K562 (cell line): Measurements from ENCODE around the gene ATP9A.

Experiments
- BHLHE40 ChIP-seq: IDR thresholded peaks from 2 replicates; pipeline ENCODE4 v1.6.1; 2011; ENCODE audit warnings: low read length, improper control_type of control experiment
- EZH2 ChIP-seq: IDR thresholded peaks from 2 replicates; pipeline ENCODE4 v1.6.1; 2012; ENCODE audit warnings: low read depth, mild to moderate bottlenecking, inconsistent platforms, low read length, borderline replicate concordance
- FOS ChIP-seq: IDR thresholded peaks from 3 replicates; pipeline ENCODE4 v1.6.1; 2011; ENCODE audit not compliant: insufficient read length; ENCODE audit errors: extremely low read depth
- FOXA3 ChIP-seq, 2 experiments: fragments of 450-650 bp in 1 of 2; sonication (generic) in 1 of 2; formaldehyde crosslinking; IDR thresholded peaks in 1 of 2; conservative IDR thresholded peaks in 1 of 2; 2 replicates each; pipeline versions ENCODE4 v1.4.0 to v1.8.0; 2020 to 2022; ENCODE audit warnings: mild to moderate bottlenecking in 2 of 2, missing genetic modification reagents in 1 of 2
- MIER1 ChIP-seq: fragments of 450-650 bp; IDR thresholded peaks from 2 replicates; pipeline ENCODE4 v1.6.1; 2016; ENCODE audit warnings: antibody characterized with exemption, mild to moderate bottlenecking, low read depth
- NONO ChIP-seq, 2 experiments: fragments of 200-400 bp in 1 of 2; fragments of 450-650 bp in 1 of 2; formaldehyde crosslinking in 1 of 2; IDR thresholded peaks; 2 replicates each; pipeline ENCODE4 v1.6.1; 2017; ENCODE audit warnings: low read depth in 2 of 2, mild to moderate bottlenecking in 2 of 2, moderate library complexity in 2 of 2, low read length in 1 of 2
- PHF21A ChIP-seq: fragments of 450-650 bp; IDR thresholded peaks from 2 replicates; pipeline ENCODE4 v1.6.1; 2017; ENCODE audit warnings: low read depth, borderline replicate concordance
- POLR2A ChIP-seq: fragments of 450-650 bp; conservative IDR thresholded peaks from 2 replicates; pipeline ENCODE4 v1.6.1; 2016
- SAFB2 ChIP-seq: fragments of 200-400 bp; formaldehyde crosslinking; IDR thresholded peaks from 2 replicates; pipeline ENCODE4 v1.6.1; 2018; ENCODE audit warnings: borderline replicate concordance, low read length, low read depth, moderate library complexity; ENCODE audit not compliant: severe bottlenecking
- SIRT6 ChIP-seq: IDR thresholded peaks from one replicate; pipeline ENCODE4 v1.6.1; 2012; ENCODE audit warnings: low read depth, mild to moderate bottlenecking, control low read depth, inconsistent platforms, low read length, moderate library complexity
- ZNF24 ChIP-seq: fragments of 450-650 bp; IDR thresholded peaks from 2 replicates; pipeline ENCODE4 v1.6.1; 2016
- TF ChIP-seq, protein P1 (sequence below): sonication (generic); formaldehyde crosslinking; IDR thresholded peaks from 2 replicates; pipeline ENCODE4 v1.8.1; 2023; ENCODE audit warnings: mild to moderate bottlenecking, missing genetic modification reagents, moderate library complexity
- TF ChIP-seq, protein P2 (sequence below), 3 experiments: IDR thresholded peaks in 2 of 3; conservative IDR thresholded peaks in 1 of 3; 2 replicates each; pipeline ENCODE4 v1.5.1; 2011 to 2012; ENCODE audit warnings: low read length in 3 of 3, mild to moderate bottlenecking in 3 of 3, control low read depth in 2 of 3, improper control_type of control experiment in 1 of 3, inconsistent platforms in 1 of 3, low read depth in 1 of 3, mixed read lengths in 1 of 3, moderate library complexity in 1 of 3; ENCODE audit not compliant: insufficient read depth in 2 of 3
- TF ChIP-seq, protein P3 (sequence below): fragments of 250-450 bp; sonication (Bioruptor Pico); IDR thresholded peaks from 2 replicates; pipeline ENCODE4 v1.8.0; 2021; ENCODE audit warnings: mild to moderate bottlenecking, moderate library complexity

DNA sequence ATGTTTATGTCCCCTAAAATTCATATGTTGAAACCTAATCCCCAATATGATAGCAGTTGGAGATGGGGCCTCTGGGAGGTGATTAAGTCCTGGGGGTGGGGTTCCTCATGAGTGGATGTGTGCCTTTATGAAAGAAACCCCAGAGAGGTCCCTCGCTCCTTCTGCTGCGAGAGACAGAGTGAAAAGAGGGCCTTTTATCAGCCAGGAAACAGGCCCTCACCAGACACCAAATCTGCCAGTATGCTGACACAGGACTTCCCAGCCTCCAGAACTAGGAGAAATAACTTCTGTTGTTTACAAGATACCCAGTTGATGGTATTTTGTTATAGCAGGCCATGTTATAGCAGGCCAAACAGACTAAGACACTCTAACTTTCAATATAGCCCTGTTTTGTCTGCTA is 124.8 kb downstream of the ATP9A start:
- no peak for TF ChIP-seq POLR2A
- TF ChIP-seq ZNF24 = no peak
- TF ChIP-seq FOXA3 (CRISPR knock-in tag; conservative IDR thresholded peaks at IDR 0.05 in 1 of 2, IDR thresholded peaks at IDR 0.05 in 1 of 2) = no peak
- no peak for TF ChIP-seq SIRT6
- TF ChIP-seq, protein P1, sequence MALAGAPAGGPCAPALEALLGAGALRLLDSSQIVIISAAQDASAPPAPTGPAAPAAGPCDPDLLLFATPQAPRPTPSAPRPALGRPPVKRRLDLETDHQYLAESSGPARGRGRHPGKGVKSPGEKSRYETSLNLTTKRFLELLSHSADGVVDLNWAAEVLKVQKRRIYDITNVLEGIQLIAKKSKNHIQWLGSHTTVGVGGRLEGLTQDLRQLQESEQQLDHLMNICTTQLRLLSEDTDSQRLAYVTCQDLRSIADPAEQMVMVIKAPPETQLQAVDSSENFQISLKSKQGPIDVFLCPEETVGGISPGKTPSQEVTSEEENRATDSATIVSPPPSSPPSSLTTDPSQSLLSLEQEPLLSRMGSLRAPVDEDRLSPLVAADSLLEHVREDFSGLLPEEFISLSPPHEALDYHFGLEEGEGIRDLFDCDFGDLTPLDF (CRISPR knock-in tag) = no peak
- no peak for TF ChIP-seq NONO (IDR thresholded peaks at IDR 0.05; ENCODE audit: low read depth in 2 of 2, low read length in 1 of 2)
- no peak for TF ChIP-seq FOS
- TF ChIP-seq, protein P2, sequence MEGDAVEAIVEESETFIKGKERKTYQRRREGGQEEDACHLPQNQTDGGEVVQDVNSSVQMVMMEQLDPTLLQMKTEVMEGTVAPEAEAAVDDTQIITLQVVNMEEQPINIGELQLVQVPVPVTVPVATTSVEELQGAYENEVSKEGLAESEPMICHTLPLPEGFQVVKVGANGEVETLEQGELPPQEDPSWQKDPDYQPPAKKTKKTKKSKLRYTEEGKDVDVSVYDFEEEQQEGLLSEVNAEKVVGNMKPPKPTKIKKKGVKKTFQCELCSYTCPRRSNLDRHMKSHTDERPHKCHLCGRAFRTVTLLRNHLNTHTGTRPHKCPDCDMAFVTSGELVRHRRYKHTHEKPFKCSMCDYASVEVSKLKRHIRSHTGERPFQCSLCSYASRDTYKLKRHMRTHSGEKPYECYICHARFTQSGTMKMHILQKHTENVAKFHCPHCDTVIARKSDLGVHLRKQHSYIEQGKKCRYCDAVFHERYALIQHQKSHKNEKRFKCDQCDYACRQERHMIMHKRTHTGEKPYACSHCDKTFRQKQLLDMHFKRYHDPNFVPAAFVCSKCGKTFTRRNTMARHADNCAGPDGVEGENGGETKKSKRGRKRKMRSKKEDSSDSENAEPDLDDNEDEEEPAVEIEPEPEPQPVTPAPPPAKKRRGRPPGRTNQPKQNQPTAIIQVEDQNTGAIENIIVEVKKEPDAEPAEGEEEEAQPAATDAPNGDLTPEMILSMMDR (IDR thresholded peaks at IDR 0.05 in 2 of 3, conservative IDR thresholded peaks at IDR 0.05 in 1 of 3; ENCODE audit: insufficient read depth in 2 of 3, low read depth in 1 of 3, low read length in 3 of 3) = no peak
- TF ChIP-seq MIER1 = no peak
- TF ChIP-seq EZH2 = no peak
- no peak for TF ChIP-seq BHLHE40
- TF ChIP-seq, protein P3, sequence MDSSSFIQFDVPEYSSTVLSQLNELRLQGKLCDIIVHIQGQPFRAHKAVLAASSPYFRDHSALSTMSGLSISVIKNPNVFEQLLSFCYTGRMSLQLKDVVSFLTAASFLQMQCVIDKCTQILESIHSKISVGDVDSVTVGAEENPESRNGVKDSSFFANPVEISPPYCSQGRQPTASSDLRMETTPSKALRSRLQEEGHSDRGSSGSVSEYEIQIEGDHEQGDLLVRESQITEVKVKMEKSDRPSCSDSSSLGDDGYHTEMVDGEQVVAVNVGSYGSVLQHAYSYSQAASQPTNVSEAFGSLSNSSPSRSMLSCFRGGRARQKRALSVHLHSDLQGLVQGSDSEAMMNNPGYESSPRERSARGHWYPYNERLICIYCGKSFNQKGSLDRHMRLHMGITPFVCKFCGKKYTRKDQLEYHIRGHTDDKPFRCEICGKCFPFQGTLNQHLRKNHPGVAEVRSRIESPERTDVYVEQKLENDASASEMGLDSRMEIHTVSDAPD (CRISPR knock-in tag) = no peak
- no peak for TF ChIP-seq SAFB2
- no peak for TF ChIP-seq PHF21A
